AG10803 (cell line): ENCODE results near the gene PPFIA4.

Experiments
- DNase-seq: peaks from one replicate; pipeline ENCODE4 v3.0.0; 2010; ENCODE audit warnings: low read depth
- H3K4me3 ChIP-seq: 2 replicates; pipeline ENCODE4 v1.5.1; 2011; ENCODE audit warnings: mild to moderate bottlenecking, low read length, control low read depth
- TF ChIP-seq, protein P1 (sequence below): conservative IDR thresholded peaks from 2 replicates; pipeline ENCODE4 v1.5.1; 2011; ENCODE audit warnings: mild to moderate bottlenecking, low read length, control low read depth, inconsistent platforms

Gene PPFIA4

DNA sequence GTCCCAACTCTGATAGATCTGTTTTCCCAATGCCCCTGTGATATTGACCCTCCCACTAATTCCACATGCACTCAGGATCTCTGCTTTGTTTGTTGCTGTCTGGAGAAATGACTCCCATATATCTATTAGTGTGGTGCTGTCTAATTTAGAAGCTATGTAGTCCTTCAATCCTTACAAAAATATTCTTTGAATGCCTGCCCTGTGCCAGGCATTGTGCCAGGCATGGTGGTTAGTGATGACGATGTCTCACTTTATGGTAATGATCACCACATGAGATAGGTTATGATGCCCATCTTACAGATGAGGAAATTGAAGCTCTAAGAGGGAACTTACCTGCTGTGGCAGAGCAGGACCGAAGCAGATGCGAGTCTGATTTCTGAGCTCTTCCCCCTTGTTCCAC, 46.6 kb downstream of the PPFIA4 start:
- DNase-seq: peak; percentile 61
- TF ChIP-seq, protein P1, sequence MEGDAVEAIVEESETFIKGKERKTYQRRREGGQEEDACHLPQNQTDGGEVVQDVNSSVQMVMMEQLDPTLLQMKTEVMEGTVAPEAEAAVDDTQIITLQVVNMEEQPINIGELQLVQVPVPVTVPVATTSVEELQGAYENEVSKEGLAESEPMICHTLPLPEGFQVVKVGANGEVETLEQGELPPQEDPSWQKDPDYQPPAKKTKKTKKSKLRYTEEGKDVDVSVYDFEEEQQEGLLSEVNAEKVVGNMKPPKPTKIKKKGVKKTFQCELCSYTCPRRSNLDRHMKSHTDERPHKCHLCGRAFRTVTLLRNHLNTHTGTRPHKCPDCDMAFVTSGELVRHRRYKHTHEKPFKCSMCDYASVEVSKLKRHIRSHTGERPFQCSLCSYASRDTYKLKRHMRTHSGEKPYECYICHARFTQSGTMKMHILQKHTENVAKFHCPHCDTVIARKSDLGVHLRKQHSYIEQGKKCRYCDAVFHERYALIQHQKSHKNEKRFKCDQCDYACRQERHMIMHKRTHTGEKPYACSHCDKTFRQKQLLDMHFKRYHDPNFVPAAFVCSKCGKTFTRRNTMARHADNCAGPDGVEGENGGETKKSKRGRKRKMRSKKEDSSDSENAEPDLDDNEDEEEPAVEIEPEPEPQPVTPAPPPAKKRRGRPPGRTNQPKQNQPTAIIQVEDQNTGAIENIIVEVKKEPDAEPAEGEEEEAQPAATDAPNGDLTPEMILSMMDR: no peak
- no peak overlapping the region for H3K4me3 ChIP-seq

DNA sequence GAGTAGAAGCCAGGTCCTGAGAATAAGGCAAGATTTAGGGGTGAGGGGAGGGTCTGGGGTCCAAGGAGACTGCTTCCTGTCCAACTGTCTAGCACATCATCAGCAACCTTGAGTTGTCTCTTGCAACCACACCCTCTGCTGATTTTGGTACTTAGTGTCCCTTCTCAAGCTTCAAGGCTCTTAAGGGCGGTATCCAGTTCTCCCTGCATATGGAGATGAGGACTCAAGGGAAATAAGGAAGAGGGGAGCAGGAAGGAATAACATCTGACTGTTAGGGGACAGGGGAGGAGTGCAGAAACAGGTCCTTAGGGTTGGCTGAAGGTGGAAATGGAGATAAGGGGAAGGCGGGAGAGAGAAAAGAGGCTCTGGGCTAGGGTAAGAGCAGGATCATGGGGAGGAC, 47.2 kb downstream of the PPFIA4 start:
- TF ChIP-seq, protein P1: no peak
- no peak overlapping the region for H3K4me3 ChIP-seq
- DNase-seq: no peak

DNA sequence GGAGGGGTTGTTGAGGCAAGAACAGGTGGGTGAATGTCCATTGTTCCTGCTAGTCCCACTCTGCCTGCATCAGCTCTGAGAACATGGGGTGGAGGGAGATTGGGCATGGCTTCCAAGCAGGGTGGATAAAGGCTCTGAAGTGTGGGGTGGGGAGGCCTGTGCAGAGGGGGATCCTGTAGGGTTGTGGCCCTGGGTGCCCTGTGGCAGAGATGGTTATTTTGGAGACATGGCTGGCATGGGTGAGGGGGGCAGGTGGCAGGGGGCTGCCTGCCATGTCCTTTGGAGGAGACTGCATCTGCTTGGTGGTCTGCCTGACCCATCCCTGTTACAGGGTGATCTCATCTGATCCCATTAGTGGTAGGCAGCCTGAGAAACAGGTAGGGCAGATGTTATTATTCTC, 48.3 kb downstream of the PPFIA4 start:
- TF ChIP-seq, protein P1: no peak
- H3K4me3 ChIP-seq: no peak overlapping the region
- DNase-seq: no peak

DNA sequence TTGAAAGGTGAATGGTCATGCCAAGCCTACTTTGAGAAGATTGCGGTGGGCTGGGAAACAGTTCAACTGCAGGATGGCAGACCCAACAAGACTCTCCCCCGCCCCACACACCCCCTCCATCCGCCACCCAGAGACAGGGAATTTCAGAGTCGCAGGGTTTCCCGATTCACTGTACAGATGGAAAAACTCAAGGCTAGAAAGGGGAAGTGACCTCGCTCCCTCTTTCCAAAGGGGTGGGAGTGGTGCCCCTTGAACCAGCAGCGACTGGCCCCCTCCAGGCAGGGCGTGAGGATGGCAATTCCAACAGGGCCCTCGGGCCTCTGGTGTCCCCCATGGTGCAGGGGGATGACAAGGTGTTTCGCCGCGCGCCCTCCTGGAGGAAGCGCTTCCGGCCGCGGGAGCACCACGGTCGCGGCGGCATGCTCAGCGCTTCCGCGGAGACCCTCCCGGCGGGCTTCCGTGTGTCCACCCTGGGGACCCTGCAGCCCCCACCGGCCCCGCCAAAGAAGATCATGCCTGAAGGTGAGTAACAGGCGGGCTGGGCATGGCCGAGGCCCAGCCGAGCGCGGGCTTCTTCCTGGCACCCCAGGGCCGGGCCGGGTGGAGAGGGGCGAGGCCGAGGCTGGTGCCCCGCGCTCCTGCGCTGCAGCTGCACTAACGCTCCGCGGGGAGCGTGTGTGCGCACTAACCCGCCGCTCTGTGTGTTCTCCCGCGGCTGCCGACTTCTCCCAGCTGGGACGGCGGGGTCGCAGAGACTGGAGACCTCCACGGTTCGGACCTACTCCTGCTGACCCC, 49.1 kb downstream of the PPFIA4 start:
- no peak overlapping the region for H3K4me3 ChIP-seq

DNA sequence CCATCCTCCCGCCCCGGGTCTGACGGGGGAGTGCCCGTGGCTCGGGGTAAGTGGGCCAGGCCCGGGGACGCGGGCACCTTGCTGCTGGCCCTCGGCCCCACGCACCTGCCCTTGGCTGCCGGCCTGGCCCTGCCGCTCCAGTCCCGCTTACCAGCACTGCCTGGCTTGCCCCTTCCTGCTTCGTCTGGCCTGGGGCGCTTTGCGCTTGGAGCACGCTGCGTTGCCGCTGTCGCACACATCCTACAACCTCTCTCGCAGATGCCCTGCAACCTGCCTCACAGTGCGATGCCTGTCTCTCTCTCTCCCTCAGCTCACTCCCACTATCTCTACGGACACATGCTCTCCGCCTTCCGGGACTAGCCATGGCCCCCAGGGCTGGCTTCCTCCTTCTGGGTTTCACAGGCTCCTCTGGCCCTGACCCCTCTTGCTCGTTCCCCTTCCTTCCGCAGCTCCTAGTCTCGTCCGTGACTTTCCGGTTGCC, 49.8 kb downstream of the PPFIA4 start:
- H3K4me3 ChIP-seq: no peak overlapping the region
- DNase-seq: no peak
- TF ChIP-seq, protein P1: no peak

More for the DNA sequence above, 49.1 kb downstream of the PPFIA4 start:
- TF ChIP-seq, protein P1: no peak
- DNase-seq: no peak

DNA sequence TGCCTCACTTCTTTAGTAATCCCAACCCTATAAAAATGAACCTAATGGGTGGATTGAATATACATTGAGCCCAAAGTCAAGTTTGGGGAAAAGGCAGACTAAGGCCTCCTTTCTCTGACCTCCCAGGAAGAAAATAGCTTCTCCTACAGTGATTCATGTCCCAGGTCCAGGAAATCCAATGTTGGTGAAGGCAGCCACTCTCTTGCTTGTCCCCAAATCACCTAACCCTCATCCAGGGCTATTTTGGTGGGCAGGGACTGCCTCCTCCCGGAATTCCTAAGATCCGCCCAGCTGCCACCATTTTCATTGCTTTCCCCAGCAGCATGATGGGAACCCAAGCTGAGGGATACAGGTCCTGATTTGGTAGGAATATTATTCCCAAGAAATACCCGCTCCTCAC, 51.1 kb downstream of the PPFIA4 start:
- no peak for DNase-seq
- TF ChIP-seq, protein P1: no peak
- no peak overlapping the region for H3K4me3 ChIP-seq

DNA sequence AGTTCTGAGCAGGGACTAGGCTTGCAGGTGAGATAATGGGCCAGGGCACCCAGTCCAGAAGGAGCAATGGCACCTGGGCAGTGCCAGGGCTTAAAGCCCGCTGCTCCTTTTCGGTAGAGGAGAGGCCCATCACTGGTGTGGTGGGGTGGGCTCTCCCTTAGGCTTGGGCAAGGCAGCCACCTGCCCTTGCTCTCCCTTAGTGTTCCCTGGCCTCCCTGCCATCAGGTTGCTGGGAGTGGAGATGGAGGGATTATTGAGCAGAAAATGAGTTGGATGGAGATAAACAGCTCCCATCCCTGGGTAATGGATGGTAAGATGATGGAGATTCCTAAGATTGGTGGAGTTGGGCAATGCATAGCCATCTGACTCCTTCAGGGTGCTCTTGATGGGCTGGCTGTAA, 51.7 kb downstream of the PPFIA4 start:
- TF ChIP-seq, protein P1: no peak
- no peak overlapping the region for H3K4me3 ChIP-seq
- no peak for DNase-seq
